HUES6 (cell line): ENCODE results near the gene CCDC40.

ENCODE experiments used
- H3K27ac ChIP-seq: 2 replicates; pipeline ENCODE4 v1.7.0; 2013; ENCODE audit warnings: low read depth, mild to moderate bottlenecking, low read length, inconsistent platforms
- H3K27me3 ChIP-seq: 2 replicates; pipeline ENCODE4 v1.6.1; 2013; ENCODE audit warnings: low read length; ENCODE audit not compliant: control insufficient read depth, insufficient read depth
- H3K36me3 ChIP-seq: 2 replicates; pipeline ENCODE4 v1.6.1; 2013; ENCODE audit warnings: low read length; ENCODE audit not compliant: control insufficient read depth, insufficient read depth
- H3K4me1 ChIP-seq: 2 replicates; pipeline ENCODE4 v1.6.1; 2013; ENCODE audit warnings: low read length; ENCODE audit not compliant: control insufficient read depth, insufficient read depth
- H3K4me3 ChIP-seq: 2 replicates; pipeline ENCODE4 v1.5.1; 2013; ENCODE audit warnings: low read depth, low read length
- H3K9ac ChIP-seq: one replicate; pipeline ENCODE4 v1.6.1; 2013; ENCODE audit warnings: mild to moderate bottlenecking, low read length
- H3K9me3 ChIP-seq: 2 replicates; pipeline ENCODE4 v1.6.1; 2013; ENCODE audit warnings: low read depth, low read length; ENCODE audit not compliant: control insufficient read depth, insufficient read depth

The CCDC40 gene

GRCh38 chr17:80024206-80024972 is 12.1 kb upstream of the CCDC40 start:
- Histone ChIP-seq H3K27me3 (no peaks in the 10 kb centered on the region), H3K27ac (no peak overlapping the region), H3K4me3 (no peak overlapping the region), H3K9me3 (no peaks in the 10 kb centered on the region), H3K4me1 (peaks cover 6% of the 10 kb centered on the region; the same call in 1 of the 2 replicates), H3K9ac (no peak overlapping the region), H3K36me3 (peaks cover 2% of the 10 kb centered on the region; the same call in 1 of the 2 replicates)

GRCh38 chr17:80025140-80025539 is 11.3 kb upstream of the CCDC40 start:
- Histone ChIP-seq H3K27me3 (no peaks in the 10 kb centered on the region), H3K27ac (no peak overlapping the region), H3K4me1 (peaks cover 7% of the 10 kb centered on the region; the same call in 1 of the 2 replicates), H3K9me3 (no peaks in the 10 kb centered on the region), H3K9ac (no peak overlapping the region), H3K36me3 (peaks cover 2% of the 10 kb centered on the region; the same call in 1 of the 2 replicates), H3K4me3 (no peak overlapping the region)

GRCh38 chr17:80025796-80026195 is 10.6 kb upstream of the CCDC40 start:
- peaks cover 2% of the 10 kb centered on the region; the same call in 1 of the 2 replicates for H3K36me3 ChIP-seq
- no peaks in the 10 kb centered on the region for H3K9me3 ChIP-seq
- H3K4me1 ChIP-seq = peaks cover 7% of the 10 kb centered on the region; the same call in 1 of the 2 replicates
- no peak overlapping the region for H3K9ac ChIP-seq
- H3K4me3 ChIP-seq = no peak overlapping the region
- no peaks in the 10 kb centered on the region for H3K27me3 ChIP-seq
- H3K27ac ChIP-seq = no peak overlapping the region

GRCh38 chr17:80026359-80027042 is 9.9 kb upstream of the CCDC40 start:
- Histone ChIP-seq H3K9ac (no peak overlapping the region), H3K4me1 (peaks cover 12% of the 10 kb centered on the region; the same call in 1 of the 2 replicates), H3K4me3 (no peak overlapping the region), H3K27me3 (no peaks in the 10 kb centered on the region), H3K9me3 (no peaks in the 10 kb centered on the region), H3K36me3 (peaks cover 2% of the 10 kb centered on the region; the same call in 1 of the 2 replicates), H3K27ac (no peak overlapping the region)

- no peaks in the 10 kb centered on the region for H3K27me3 ChIP-seq
- H3K9ac ChIP-seq = no peak overlapping the region
- no peaks in the 10 kb centered on the region for H3K36me3 ChIP-seq
- peaks cover 12% of the 10 kb centered on the region; the same call in 1 of the 2 replicates for H3K4me1 ChIP-seq
- no peaks in the 10 kb centered on the region for H3K9me3 ChIP-seq
- H3K27ac ChIP-seq = no peak overlapping the region
- no peak overlapping the region for H3K4me3 ChIP-seq
Measured at GRCh38 chr17:80027043-80027435, 9.4 kb upstream of the CCDC40 start.

- Histone ChIP-seq H3K9me3 (no peaks in the 10 kb centered on the region), H3K4me3 (no peak overlapping the region), H3K4me1 (peaks cover 12% of the 10 kb centered on the region; the same call in 1 of the 2 replicates), H3K9ac (no peak overlapping the region), H3K27me3 (no peaks in the 10 kb centered on the region), H3K27ac (no peak overlapping the region), H3K36me3 (no peaks in the 10 kb centered on the region)
Measured at GRCh38 chr17:80028030-80028429, 8.4 kb upstream of the CCDC40 start.

- Histone ChIP-seq H3K4me3 (no peak overlapping the region), H3K27me3 (no peaks in the 10 kb centered on the region), H3K36me3 (no peaks in the 10 kb centered on the region), H3K27ac (no peak overlapping the region), H3K9me3 (no peaks in the 10 kb centered on the region), H3K4me1 (peaks cover 13% of the 10 kb centered on the region; the same call in 1 of the 2 replicates), H3K9ac (no peak overlapping the region)
Measured at GRCh38 chr17:80029258-80029974, 7.0 kb upstream of the CCDC40 start.

- H3K27me3 ChIP-seq = no peaks in the 10 kb centered on the region
- peaks cover 10% of the 10 kb centered on the region; the same call in 1 of the 2 replicates for H3K4me1 ChIP-seq
- no peak overlapping the region for H3K27ac ChIP-seq
- H3K9me3 ChIP-seq = no peaks in the 10 kb centered on the region
- H3K36me3 ChIP-seq = no peaks in the 10 kb centered on the region
- H3K9ac ChIP-seq = no peak overlapping the region
- H3K4me3 ChIP-seq = no peak overlapping the region
Measured at GRCh38 chr17:80030730-80031410, 5.6 kb upstream of the CCDC40 start.

- Histone ChIP-seq H3K36me3 (no peaks in the 10 kb centered on the region), H3K27ac (no peak overlapping the region), H3K4me3 (no peak overlapping the region), H3K27me3 (no peaks in the 10 kb centered on the region), H3K9ac (no peak overlapping the region), H3K9me3 (no peaks in the 10 kb centered on the region), H3K4me1 (peaks cover 10% of the 10 kb centered on the region; the same call in 1 of the 2 replicates)
Measured at GRCh38 chr17:80031691-80032430, 4.6 kb upstream of the CCDC40 start.

GRCh38 chr17:80032614-80033171 is 3.7 kb upstream of the CCDC40 start:
- Histone ChIP-seq H3K4me1 (peaks cover 10% of the 10 kb centered on the region; the same call in 1 of the 2 replicates), H3K4me3 (no peak overlapping the region), H3K36me3 (no peaks in the 10 kb centered on the region), H3K27ac (no peak overlapping the region), H3K27me3 (no peaks in the 10 kb centered on the region), H3K9ac (no peak overlapping the region), H3K9me3 (no peaks in the 10 kb centered on the region)
